ENCODE data around the gene TEX14. TPM values are rescaled to one million over a fixed set of nuclear protein-coding genes. Genes with fewer than 3 reads are reported as not detected.
A peak's percentile ranks its signal among the peaks of the same experiment; 100 is the strongest.

The TEX14 gene
- total and polyA plus RNA-seq, 2 donors (not counting 3 experiments of a cell fraction or from before 2014, with no cell fraction given), result 0.10 TPM; not detected in 1

DNA sequence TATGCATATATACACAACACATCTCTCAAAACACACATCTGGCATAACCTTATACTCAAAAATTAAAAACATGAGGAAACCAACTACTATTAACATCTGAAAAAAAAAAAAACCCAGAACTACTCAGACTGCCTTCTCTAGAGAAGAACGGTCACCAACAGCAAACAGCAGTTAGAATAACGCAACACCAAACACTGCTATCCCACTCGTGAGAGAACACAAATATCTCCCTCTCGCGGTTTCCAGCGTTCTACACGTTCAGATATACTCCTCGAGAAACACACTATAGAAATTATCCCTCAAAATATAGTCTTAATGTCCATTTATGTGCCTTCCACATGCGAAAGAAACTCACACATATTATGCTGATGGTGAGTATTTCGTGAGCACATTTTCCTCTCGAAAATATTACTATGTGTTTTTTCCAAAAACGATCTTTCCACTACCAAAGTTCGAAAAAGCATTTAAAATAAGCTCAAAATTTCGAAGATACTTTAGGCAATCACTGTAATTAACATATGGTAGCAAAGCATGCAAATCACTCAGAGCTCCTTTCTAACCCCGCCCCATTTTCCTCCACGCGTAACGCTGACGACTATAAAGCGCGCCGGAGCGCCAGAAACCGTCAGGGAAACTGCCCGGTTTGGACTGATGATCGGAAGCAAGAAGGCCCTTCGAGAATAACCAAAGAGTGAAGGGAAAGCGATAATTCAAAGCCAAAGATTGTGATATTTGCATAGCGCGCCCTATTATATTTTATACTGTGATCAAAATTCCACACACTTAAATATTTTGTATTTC, 60.1 kb downstream of the TEX14 start:
- dilution Hi-C loops (cut with MboI; ENCODE audit: extremely low pct_ligation_motif_present, low sequenced_read_pairs) (loop anchor here (10.0 kb wide), 1 partner anchor 73 kb away; no protein-coding TSS in a partner anchor), intact Hi-C loops (cut with micrococcal nuclease) (loop anchor here (1.0 to 2.0 kb wide), 8 partner anchors 11 to 524 kb away; partner anchors contain the start of genes PRR11, RAD51C, SKA2 and TEX14)
- Histone ChIP-seq H3K9me1 (replicated peaks; ENCODE audit: control insufficient read depth, extremely low read depth, insufficient read depth, low read length) (no peaks in the 10 kb centered on the region), H3K27ac (ENCODE audit: insufficient read depth, low read depth, low read length) (peak overlapping the region; percentile 97), H3K36me3 (ENCODE audit: control insufficient read depth in 2 of 2, extremely low read depth in 1 of 2, insufficient read depth in 2 of 2, low read length in 2 of 2) (no peaks in the 10 kb centered on the region), H3K4me3 (replicated peaks in 1 of 3; ENCODE audit: insufficient read depth in 1 of 3, low read depth in 1 of 3, low read length in 3 of 3) (peak overlapping the region in 2 of 3 experiments; percentile 23 to 52), H2AFZ (ENCODE audit: low read depth, low read length) (peak overlapping the region; percentile 92), H4K20me1 (replicated peaks; ENCODE audit: control insufficient read depth, extremely low read depth, insufficient read depth, low read length) (no peaks in the 10 kb centered on the region), H3K4me2 (ENCODE audit: insufficient read depth, low read length) (peak overlapping the region; percentile 81), H3K27me3 (ENCODE audit: control insufficient read depth in 2 of 2, insufficient read depth in 2 of 2, low read length in 2 of 2) (no peaks in the 10 kb centered on the region), H3K9ac (replicated peaks; ENCODE audit: extremely low read depth, insufficient read depth, low read length) (peak overlapping the region; percentile 94), H3K4me1 (ENCODE audit: control insufficient read depth, extremely low read depth, insufficient read depth, low read length) (peaks cover 11% of the 10 kb centered on the region), H3K79me2 (ENCODE audit: control insufficient read depth, insufficient read depth, low read length) (no peaks in the 10 kb centered on the region), H3K9me3 (replicated peaks; ENCODE audit: control insufficient read depth, insufficient read depth, low read length) (no peaks in the 10 kb centered on the region)
- CTCF ChIA-PET, result interaction anchor here (0.9 to 3.1 kb wide), 16 partner anchors 8 to 374 kb away, joined by 3 to 30 read pairs (median 4); partner anchors contain the start of gene MTMR4
- TF ChIP-seq GATA2 (IDR thresholded peaks at IDR 0.05; ENCODE audit: insufficient read depth, insufficient read length, low read depth, low read length), result no peak
- TF ChIP-seq EZH2 (IDR thresholded peaks at IDR 0.05; ENCODE audit: borderline replicate concordance, low read depth, low read length, severe bottlenecking), result no peak
- TF ChIP-seq, protein P1, sequence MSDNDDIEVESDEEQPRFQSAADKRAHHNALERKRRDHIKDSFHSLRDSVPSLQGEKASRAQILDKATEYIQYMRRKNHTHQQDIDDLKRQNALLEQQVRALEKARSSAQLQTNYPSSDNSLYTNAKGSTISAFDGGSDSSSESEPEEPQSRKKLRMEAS (IDR thresholded peaks at IDR 0.05; ENCODE audit: insufficient read depth, insufficient read length), result no peak
- TF ChIP-seq MYC (IDR thresholded peaks at IDR 0.05; ENCODE audit: low read depth, low read length), result peak; percentile 28
- TF ChIP-seq, protein P2, sequence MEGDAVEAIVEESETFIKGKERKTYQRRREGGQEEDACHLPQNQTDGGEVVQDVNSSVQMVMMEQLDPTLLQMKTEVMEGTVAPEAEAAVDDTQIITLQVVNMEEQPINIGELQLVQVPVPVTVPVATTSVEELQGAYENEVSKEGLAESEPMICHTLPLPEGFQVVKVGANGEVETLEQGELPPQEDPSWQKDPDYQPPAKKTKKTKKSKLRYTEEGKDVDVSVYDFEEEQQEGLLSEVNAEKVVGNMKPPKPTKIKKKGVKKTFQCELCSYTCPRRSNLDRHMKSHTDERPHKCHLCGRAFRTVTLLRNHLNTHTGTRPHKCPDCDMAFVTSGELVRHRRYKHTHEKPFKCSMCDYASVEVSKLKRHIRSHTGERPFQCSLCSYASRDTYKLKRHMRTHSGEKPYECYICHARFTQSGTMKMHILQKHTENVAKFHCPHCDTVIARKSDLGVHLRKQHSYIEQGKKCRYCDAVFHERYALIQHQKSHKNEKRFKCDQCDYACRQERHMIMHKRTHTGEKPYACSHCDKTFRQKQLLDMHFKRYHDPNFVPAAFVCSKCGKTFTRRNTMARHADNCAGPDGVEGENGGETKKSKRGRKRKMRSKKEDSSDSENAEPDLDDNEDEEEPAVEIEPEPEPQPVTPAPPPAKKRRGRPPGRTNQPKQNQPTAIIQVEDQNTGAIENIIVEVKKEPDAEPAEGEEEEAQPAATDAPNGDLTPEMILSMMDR (IDR thresholded peaks at IDR 0.05; ENCODE audit: extremely low read depth in 1 of 2, insufficient read depth in 1 of 2, low read depth in 1 of 2, low read length in 2 of 2), result peak in 1 of 2 donors; percentile 32
- peak; percentile 100 for TF ChIP-seq POLR2AphosphoS5 (IDR thresholded peaks at IDR 0.05; ENCODE audit: insufficient read depth, low read depth, low read length)
- peak; percentile 31 for TF ChIP-seq FOS (IDR thresholded peaks at IDR 0.05; ENCODE audit: borderline replicate concordance, insufficient read depth, low read length)
- peak; percentile 100 for TF ChIP-seq POLR2A (IDR thresholded peaks at IDR 0.05; ENCODE audit: low read depth, low read length)
- peak; percentile 34 for TF ChIP-seq JUN (IDR thresholded peaks at IDR 0.05; ENCODE audit: borderline replicate concordance, insufficient read depth, insufficient read length, low read depth)
- POLR2A ChIA-PET, result interaction anchor here (0.7 to 4.5 kb wide), 41 partner anchors 9 to 624 kb away, joined by 3 to 105 read pairs (median 5); partner anchors contain the start of genes MTMR4, PRR11, RAD51C and SKA2
- DNase-seq (ENCODE audit: low read depth, low spot score) (peak; percentile 98), FAIRE-seq (peak; percentile 72)
- TSS peak; percentile 95 for BruUV-seq (replicated peaks)

Data from endothelial cell of umbilical vein (primary cell).